Measurements from ENCODE around the gene PPP2R3A.

Gene PPP2R3A

DNA sequence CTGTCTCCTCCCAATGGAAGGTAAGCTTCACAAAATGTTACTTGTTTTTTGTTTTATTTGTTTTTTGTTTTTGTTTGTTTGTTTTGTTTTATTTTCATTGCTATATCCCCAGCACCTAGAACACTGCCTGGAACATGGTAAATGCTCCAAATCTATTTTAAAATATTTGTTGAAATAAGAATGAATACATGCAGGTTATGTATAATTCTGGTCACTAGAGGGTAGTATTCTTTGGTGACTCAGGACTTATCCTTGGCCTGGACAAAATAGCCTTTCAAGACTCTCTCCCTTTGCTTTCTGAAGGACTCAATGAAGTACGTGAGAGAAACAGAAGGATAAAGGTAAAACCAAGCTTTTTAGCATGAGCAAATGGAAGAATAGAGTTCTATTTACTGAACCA lies 46.9 kb upstream of the PPP2R3A start:
- peak; percentile 15 for DNase-seq (ENCODE audit: low read depth)
- no peak overlapping the region for H3K4me3 ChIP-seq (ENCODE audit: low read depth, low read length)
- TF ChIP-seq, protein P1, sequence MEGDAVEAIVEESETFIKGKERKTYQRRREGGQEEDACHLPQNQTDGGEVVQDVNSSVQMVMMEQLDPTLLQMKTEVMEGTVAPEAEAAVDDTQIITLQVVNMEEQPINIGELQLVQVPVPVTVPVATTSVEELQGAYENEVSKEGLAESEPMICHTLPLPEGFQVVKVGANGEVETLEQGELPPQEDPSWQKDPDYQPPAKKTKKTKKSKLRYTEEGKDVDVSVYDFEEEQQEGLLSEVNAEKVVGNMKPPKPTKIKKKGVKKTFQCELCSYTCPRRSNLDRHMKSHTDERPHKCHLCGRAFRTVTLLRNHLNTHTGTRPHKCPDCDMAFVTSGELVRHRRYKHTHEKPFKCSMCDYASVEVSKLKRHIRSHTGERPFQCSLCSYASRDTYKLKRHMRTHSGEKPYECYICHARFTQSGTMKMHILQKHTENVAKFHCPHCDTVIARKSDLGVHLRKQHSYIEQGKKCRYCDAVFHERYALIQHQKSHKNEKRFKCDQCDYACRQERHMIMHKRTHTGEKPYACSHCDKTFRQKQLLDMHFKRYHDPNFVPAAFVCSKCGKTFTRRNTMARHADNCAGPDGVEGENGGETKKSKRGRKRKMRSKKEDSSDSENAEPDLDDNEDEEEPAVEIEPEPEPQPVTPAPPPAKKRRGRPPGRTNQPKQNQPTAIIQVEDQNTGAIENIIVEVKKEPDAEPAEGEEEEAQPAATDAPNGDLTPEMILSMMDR (IDR thresholded peaks at IDR 0.05; ENCODE audit: low read depth, low read length), result peak; percentile 26
- TF ChIP-seq, protein P2, sequence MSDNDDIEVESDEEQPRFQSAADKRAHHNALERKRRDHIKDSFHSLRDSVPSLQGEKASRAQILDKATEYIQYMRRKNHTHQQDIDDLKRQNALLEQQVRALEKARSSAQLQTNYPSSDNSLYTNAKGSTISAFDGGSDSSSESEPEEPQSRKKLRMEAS (IDR thresholded peaks at IDR 0.05; ENCODE audit: low read depth, low read length), result no peak

DNA sequence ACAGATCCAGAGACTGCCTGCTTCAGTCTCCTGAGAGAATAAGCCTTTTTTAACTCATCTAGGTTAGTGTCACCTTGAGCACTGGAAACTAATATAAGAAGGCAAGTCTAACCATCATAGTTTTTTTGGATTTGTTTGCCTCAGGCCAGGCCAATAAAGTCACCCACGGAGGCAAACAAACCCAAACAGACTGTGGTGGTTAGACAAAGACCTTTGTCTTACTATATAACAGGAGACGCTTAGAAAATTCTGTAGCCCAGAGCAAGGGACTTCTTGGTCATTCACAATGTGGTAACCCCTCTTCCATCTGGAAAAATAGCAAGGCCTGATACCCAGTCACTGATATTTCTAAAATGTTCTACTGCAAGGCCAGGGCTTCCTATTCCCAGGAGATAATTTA lies 45.3 kb upstream of the PPP2R3A start:
- no peak overlapping the region for H3K4me3 ChIP-seq (ENCODE audit: low read depth, low read length)
- TF ChIP-seq, protein P1 (IDR thresholded peaks at IDR 0.05; ENCODE audit: low read depth, low read length), result no peak
- TF ChIP-seq MYC (IDR thresholded peaks at IDR 0.05; ENCODE audit: low read depth, low read length), result no peak
- no peak for TF ChIP-seq POLR2A (IDR thresholded peaks at IDR 0.05; ENCODE audit: extremely low read depth, insufficient read length)
- TF ChIP-seq, protein P2 (IDR thresholded peaks at IDR 0.05; ENCODE audit: low read depth, low read length), result no peak
- DNase-seq (ENCODE audit: low read depth), result no peak

DNA sequence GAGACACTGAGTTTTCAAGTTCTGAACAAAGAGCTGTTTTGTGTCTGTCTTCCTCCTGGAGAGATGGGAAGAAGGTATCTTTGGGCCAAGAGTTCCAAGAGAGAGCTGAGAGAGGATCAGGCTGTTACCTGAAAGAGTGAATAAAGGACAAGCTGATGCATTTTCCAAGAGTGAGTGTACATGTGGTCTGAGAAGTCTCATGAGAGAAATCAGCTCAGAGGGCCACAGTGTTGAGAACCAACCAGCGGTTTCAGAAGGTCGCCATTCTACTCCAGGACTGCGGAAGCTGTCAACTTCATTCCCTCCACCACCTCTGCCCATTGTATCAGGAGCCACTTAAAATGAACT lies 42.7 kb upstream of the PPP2R3A start:
- no peak for DNase-seq (ENCODE audit: low read depth)
- TF ChIP-seq POLR2A (IDR thresholded peaks at IDR 0.05; ENCODE audit: extremely low read depth, insufficient read length) (no peak), MYC (IDR thresholded peaks at IDR 0.05; ENCODE audit: low read depth, low read length) (no peak)
- TF ChIP-seq, protein P1 (IDR thresholded peaks at IDR 0.05; ENCODE audit: low read depth, low read length), result no peak
- TF ChIP-seq, protein P2 (IDR thresholded peaks at IDR 0.05; ENCODE audit: low read depth, low read length), result no peak
- no peak overlapping the region for H3K4me3 ChIP-seq (ENCODE audit: low read depth, low read length)

DNA sequence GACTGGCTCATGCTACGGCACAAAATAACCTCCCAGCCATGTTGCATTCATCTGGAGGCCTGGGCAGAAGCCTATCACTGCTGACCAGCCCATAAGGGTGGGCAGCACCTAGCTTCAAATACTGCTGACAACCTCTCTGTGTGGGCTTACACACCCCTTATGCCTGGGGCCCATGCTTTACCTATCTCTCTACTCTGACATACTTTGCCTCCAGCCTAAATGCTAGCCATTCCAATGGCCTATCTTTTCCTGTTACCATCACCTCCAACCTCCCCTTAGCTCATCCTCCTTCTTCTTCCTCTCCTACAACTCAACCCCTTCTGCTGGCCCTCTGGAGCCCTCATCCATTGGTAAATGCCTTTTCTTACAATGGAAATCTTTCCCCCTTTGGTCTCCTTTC lies 41.0 kb upstream of the PPP2R3A start:
- TF ChIP-seq POLR2A (IDR thresholded peaks at IDR 0.05; ENCODE audit: extremely low read depth, insufficient read length) (no peak), MYC (IDR thresholded peaks at IDR 0.05; ENCODE audit: low read depth, low read length) (no peak)
- TF ChIP-seq, protein P2 (IDR thresholded peaks at IDR 0.05; ENCODE audit: low read depth, low read length), result no peak
- TF ChIP-seq, protein P1 (IDR thresholded peaks at IDR 0.05; ENCODE audit: low read depth, low read length), result no peak
- no peak for DNase-seq (ENCODE audit: low read depth)
- no peak overlapping the region for H3K4me3 ChIP-seq (ENCODE audit: low read depth, low read length)

DNA sequence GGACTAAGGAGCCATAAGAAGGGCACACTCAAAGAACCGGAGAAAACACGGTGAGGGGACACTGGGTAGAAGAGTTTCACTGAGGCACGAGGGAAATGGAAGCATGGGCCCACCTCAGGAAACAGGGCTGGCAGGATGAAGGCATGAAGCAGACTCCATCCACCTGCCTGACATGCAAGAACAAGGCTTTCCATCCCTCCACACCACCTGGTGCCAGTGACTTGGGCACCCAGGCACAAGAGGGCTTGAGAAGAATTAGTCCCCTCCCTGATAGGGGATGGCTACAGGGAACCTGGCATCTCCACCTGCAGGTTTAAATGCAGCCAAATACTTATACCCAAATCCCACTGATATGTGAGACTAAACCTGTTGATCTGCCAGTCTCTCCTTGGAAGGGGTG lies 38.9 kb upstream of the PPP2R3A start:
- TF ChIP-seq, protein P2 (IDR thresholded peaks at IDR 0.05; ENCODE audit: low read depth, low read length), result no peak
- TF ChIP-seq MYC (IDR thresholded peaks at IDR 0.05; ENCODE audit: low read depth, low read length), result no peak
- TF ChIP-seq, protein P1 (IDR thresholded peaks at IDR 0.05; ENCODE audit: low read depth, low read length), result no peak
- TF ChIP-seq POLR2A (IDR thresholded peaks at IDR 0.05; ENCODE audit: extremely low read depth, insufficient read length), result no peak
- no peak overlapping the region for H3K4me3 ChIP-seq (ENCODE audit: low read depth, low read length)
- no peak for DNase-seq (ENCODE audit: low read depth)

DNA sequence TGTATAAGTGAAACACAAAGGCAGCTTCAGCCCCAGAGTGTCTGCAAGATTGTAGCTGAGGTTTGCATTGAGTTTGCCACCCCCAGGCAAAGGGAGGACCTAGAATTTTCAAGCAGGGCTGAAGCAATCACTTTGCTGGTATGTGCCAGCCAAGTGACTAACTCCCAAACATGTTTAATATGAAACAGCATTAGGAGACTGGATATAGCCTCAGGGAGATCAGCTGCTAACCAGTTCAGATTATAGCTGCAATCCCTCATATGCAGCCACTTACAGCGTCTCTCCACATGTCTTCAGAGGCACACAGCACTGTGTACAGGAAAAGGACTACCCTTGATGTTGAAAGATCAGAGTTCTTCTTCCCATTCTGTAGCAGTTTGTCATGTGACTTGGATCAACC lies 38.4 kb upstream of the PPP2R3A start:
- TF ChIP-seq, protein P2 (IDR thresholded peaks at IDR 0.05; ENCODE audit: low read depth, low read length), result no peak
- no peak for TF ChIP-seq MYC (IDR thresholded peaks at IDR 0.05; ENCODE audit: low read depth, low read length)
- TF ChIP-seq POLR2A (IDR thresholded peaks at IDR 0.05; ENCODE audit: extremely low read depth, insufficient read length), result no peak
- TF ChIP-seq, protein P1 (IDR thresholded peaks at IDR 0.05; ENCODE audit: low read depth, low read length), result no peak
- DNase-seq (ENCODE audit: low read depth), result no peak
- H3K4me3 ChIP-seq (ENCODE audit: low read depth, low read length), result no peak overlapping the region
